Heart left ventricle (tissue), 13 donors: ENCODE measurements around the gene NCOA5.

Source experiments
- CTCF ChIP-seq, 12 donors: fragments of 200-600 bp; sonication (generic) in 4 of 12; IDR thresholded peaks; one replicate each; pipeline versions ENCODE4 v1.5.0 to v1.8.0; 2018 to 2022; ENCODE audit warnings: antibody characterized with exemption in 12 of 12, mild to moderate bottlenecking in 5 of 12
- POLR2A ChIP-seq, 2 donors: fragments of 450-650 bp; IDR thresholded peaks; one replicate each; pipeline ENCODE4 v1.6.1; 2017; ENCODE audit warnings: antibody characterized with exemption in 2 of 2, mild to moderate bottlenecking in 2 of 2, moderate library complexity in 2 of 2
- donor health status: ischemic (EF 13 %, LVEDD 7.1; RV severe dilation, severe dysfunction).
- donor health status: DM: no; HTN: yes; CAD: no.
- donor health status: DM: no; HTN: no; CAD: no.
- donor health status: ischemic (EF 25% LVEDD 6.9; RV normal size, moderate dysfunction).
- donor health status: ischemic (EF 25% LVEDD 5.7; RV mildly dilated, moderate dysfunction).
- donor health status: ischemic (EF 35%, LVEDD 5.7; RV mildly dilated, moderate dysfunction).
- donor health status: nonischemic (EF 11% LVEDD 7.7; RV severe dilation, severe dysfunction).
- donor health status: DM: yes; HTN: yes; CAD: no.
- donor health status: PGD.
- donor health status: ischemic (EF 29% LVEDD 5.4; RV normal size, mild dysfunction).
- donor health status: nonischemic (EF 23%, LVEDD 6.1; RV moderate dilation, normal function).

DNA sequence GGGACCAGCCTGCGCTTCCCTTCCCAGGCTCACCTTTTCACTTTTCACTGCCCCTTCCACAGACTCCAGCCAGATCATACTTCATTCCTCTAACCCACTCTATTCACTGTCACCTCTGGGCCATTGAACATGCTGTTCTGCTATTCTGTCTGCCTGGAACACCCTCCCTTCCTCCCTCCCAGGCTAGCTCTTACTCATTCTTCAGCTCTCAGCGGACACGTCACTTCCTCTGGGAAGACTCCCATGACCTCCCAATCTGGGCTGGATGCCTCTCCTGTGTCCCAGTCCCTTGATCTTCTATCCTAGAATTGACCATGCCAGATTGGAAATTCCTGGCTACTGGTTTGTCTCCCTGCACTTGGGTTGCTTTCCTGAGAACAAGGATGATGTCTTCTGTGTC is 55.7 kb downstream of the NCOA5 start:
- no peak for TF ChIP-seq CTCF (IDR thresholded peaks at IDR 0.05)
- no peak for TF ChIP-seq POLR2A (IDR thresholded peaks at IDR 0.05)
